Sigmoid colon (tissue), 7 donors: ENCODE measurements around the gene LANCL1. TPM values are rescaled to one million over a fixed set of nuclear protein-coding genes. Genes with fewer than 3 reads are reported as not detected.

Source experiments
- DNase-seq: peaks from one replicate; pipeline ENCODE4 v3.0.0-alpha.2; 2019
- H3K27ac ChIP-seq, 4 donors: fragments of 200-600 bp; sonication (generic); one replicate each; pipeline ENCODE4 v1.5.1; 2016 to 2019; ENCODE audit warnings: mild to moderate bottlenecking in 1 of 4
- H3K27me3 ChIP-seq, 3 donors: fragments of 200-600 bp; sonication (generic); one replicate each; pipeline ENCODE4 v1.5.1; 2019; ENCODE audit warnings: mild to moderate bottlenecking in 1 of 3
- H3K36me3 ChIP-seq, 4 donors: fragments of 200-600 bp; sonication (generic); one replicate each; pipeline ENCODE4 v1.5.1; 2016 to 2019
- H3K4me1 ChIP-seq, 4 donors: fragments of 200-600 bp; sonication (generic); one replicate each; pipeline ENCODE4 v1.5.1; 2017 to 2019
- H3K4me3 ChIP-seq, 4 donors: fragments of 200-600 bp; sonication (generic); one replicate each; pipeline ENCODE4 v1.5.1; 2017 to 2019; ENCODE audit warnings: mild to moderate bottlenecking in 2 of 4, moderate library complexity in 1 of 4
- H3K9me3 ChIP-seq, 4 donors: fragments of 200-600 bp in 3 of 4; sonication (generic) in 3 of 4; one replicate each; pipeline versions ENCODE4 v1.5.1 to v1.6.1; 2013 to 2019
- CTCF ChIP-seq, 4 experiments: fragments of 450-650 bp in 3 of 4; fragments of 200-600 bp in 1 of 4; IDR thresholded peaks; one replicate each; pipeline ENCODE4 v1.5.1; 2016 to 2019; ENCODE audit warnings: antibody characterized with exemption in 4 of 4, mild to moderate bottlenecking in 3 of 4, moderate library complexity in 2 of 4
- EP300 ChIP-seq, 4 donors: sonication (generic); formaldehyde crosslinking; IDR thresholded peaks; one replicate each; pipeline ENCODE4 v1.6.1; 2017; ENCODE audit warnings: antibody characterized with exemption in 4 of 4
- POLR2A ChIP-seq, 2 donors: fragments of 450-650 bp; IDR thresholded peaks; one replicate each; pipeline ENCODE4 v1.6.1; 2016; ENCODE audit warnings: antibody characterized with exemption in 2 of 2, mild to moderate bottlenecking in 2 of 2, moderate library complexity in 2 of 2
- POLR2AphosphoS5 ChIP-seq, 4 donors: sonication (generic); formaldehyde crosslinking; IDR thresholded peaks; one replicate each; pipeline ENCODE4 v1.6.1; 2017; ENCODE audit warnings: antibody characterized with exemption in 4 of 4
- WGBS, 2 donors: extraction: QIAGEN DNeasy Blood & Tissue Kit; methylation state at CpG; one replicate each; pipeline ENCODE4 v1.1.7; 2013; 5-methylcytosine and 5-hydroxymethylcytosine counted together
- intact Hi-C: fragments of 100-400 bp; cut with DNase I; formaldehyde crosslinking; loops from one replicate; pipeline ENCODE4 v1.15.1; 2023
- polyA plus RNA-seq, 3 donors: library from polyadenylated mRNA; stranded (reverse); fragments of 200-250 nt; gene quantifications; one replicate each; pipeline ENCODE4 v1.2.3, GENCODE V29; 2013
- total RNA-seq, 4 donors: library from RNA; depleted of rRNA; stranded (reverse); fragments of >200 nt; gene quantifications; one replicate each; pipeline ENCODE4 v1.1.0, GENCODE V29; 2016
- donor health status: healthy with polysubstance abuse.
- donor health status: Bipolar disorder and iron deficiency.
- donor health status: healthy.

LANCL1 gene
- total and polyA plus RNA-seq, 7 donors: 9.6 to 60.6 (median 37.7) TPM

GRCh38 chr2:210410542-210410941, 66.0 kb downstream of the LANCL1 start:
- H3K9me3 ChIP-seq: peaks cover 0 to 9% (median 0%) of the 10 kb centered on the region in 4 donors
- no peak overlapping the region for H3K27ac ChIP-seq
- TF ChIP-seq CTCF (IDR thresholded peaks at IDR 0.05): no peak
- no peak for TF ChIP-seq POLR2AphosphoS5 (IDR thresholded peaks at IDR 0.05)
- TF ChIP-seq EP300 (IDR thresholded peaks at IDR 0.05): no peak
- no peak for TF ChIP-seq POLR2A (IDR thresholded peaks at IDR 0.05)
- 54 to 79% methylated on average over 1 of the region's 1 CpG for WGBS, 2 donors
- H3K4me1 ChIP-seq: no peaks in the 10 kb centered on the region
- H3K36me3 ChIP-seq: no peaks in the 10 kb centered on the region
- intact Hi-C loops: no loop called here
- DNase-seq: no peak
- H3K27me3 ChIP-seq: no peaks in the 10 kb centered on the region
- H3K4me3 ChIP-seq: no peak overlapping the region

- H3K9me3 ChIP-seq: no peaks in the 10 kb centered on the region
- H3K36me3 ChIP-seq: no peaks in the 10 kb centered on the region
- intact Hi-C loops: loop anchor here (5.0 kb wide), 1 partner anchor 147 kb away; no protein-coding TSS in a partner anchor
- no peak overlapping the region for H3K4me3 ChIP-seq
- H3K4me1 ChIP-seq: no peaks in the 10 kb centered on the region
- no peaks in the 10 kb centered on the region for H3K27me3 ChIP-seq
- no peak for DNase-seq
- H3K27ac ChIP-seq: no peak overlapping the region
- TF ChIP-seq POLR2A (IDR thresholded peaks at IDR 0.05) (no peak), CTCF (IDR thresholded peaks at IDR 0.05) (peak in 1 of 4 experiments; percentile 24)
- 51 to 61% methylated on average over 3 of the region's 3 CpGs for WGBS, 2 donors
Measured at GRCh38 chr2:210399440-210400041, 77.0 kb downstream of the LANCL1 start.

GRCh38 chr2:210392469-210392881, 84.1 kb downstream of the LANCL1 start:
- intact Hi-C loops: no loop called here

GRCh38 chr2:210389856-210390255, 86.7 kb downstream of the LANCL1 start:
- TF ChIP-seq POLR2AphosphoS5 (IDR thresholded peaks at IDR 0.05): peak in 1 of 4 donors; percentile 41
- TF ChIP-seq CTCF (IDR thresholded peaks at IDR 0.05): no peak
- peak in 3 of 4 donors; percentile 28 to 91 (median 88) for TF ChIP-seq EP300 (IDR thresholded peaks at IDR 0.05)
- Histone ChIP-seq H3K27ac (peak overlapping the region in 2 of 4 donors; percentile 33 to 42), H3K9me3 (no peaks in the 10 kb centered on the region), H3K36me3 (no peaks in the 10 kb centered on the region), H3K4me1 (no peaks in the 10 kb centered on the region), H3K27me3 (no peaks in the 10 kb centered on the region), H3K4me3 (no peak overlapping the region)
- intact Hi-C loops: no loop called here
- no peak for DNase-seq
- WGBS, 2 donors: 13 to 49% methylated on average over 3 of the region's 3 CpGs

More at GRCh38 chr2:210392469-210392881, 84.1 kb downstream of the LANCL1 start:
- no peaks in the 10 kb centered on the region for H3K36me3 ChIP-seq
- TF ChIP-seq CTCF (IDR thresholded peaks at IDR 0.05) (no peak), EP300 (IDR thresholded peaks at IDR 0.05) (no peak), POLR2A (IDR thresholded peaks at IDR 0.05) (no peak), POLR2AphosphoS5 (IDR thresholded peaks at IDR 0.05) (no peak)
- DNase-seq: no peak
- WGBS, 2 donors: 81 to 88% methylated on average over 4 of the region's 4 CpGs
- no peak overlapping the region for H3K4me3 ChIP-seq
- H3K27me3 ChIP-seq: no peaks in the 10 kb centered on the region
- no peak overlapping the region for H3K27ac ChIP-seq
- H3K9me3 ChIP-seq: no peaks in the 10 kb centered on the region
- no peaks in the 10 kb centered on the region for H3K4me1 ChIP-seq

GRCh38 chr2:210388148-210388547, 88.4 kb downstream of the LANCL1 start:
- intact Hi-C loops: no loop called here
- TF ChIP-seq EP300 (IDR thresholded peaks at IDR 0.05) (no peak), POLR2A (IDR thresholded peaks at IDR 0.05) (no peak)
- H3K4me1 ChIP-seq: no peaks in the 10 kb centered on the region

More at GRCh38 chr2:210388148-210388547, 88.4 kb downstream of the LANCL1 start:
- Histone ChIP-seq H3K36me3 (no peaks in the 10 kb centered on the region), H3K27ac (no peak overlapping the region), H3K27me3 (no peaks in the 10 kb centered on the region), H3K4me3 (no peak overlapping the region), H3K9me3 (no peaks in the 10 kb centered on the region)
- no peak for DNase-seq
